ENCODE data around the gene TYW1.
A peak's percentile ranks its signal among the peaks of the same experiment; 100 is the strongest.
"Not testable (repeated sequence)": the region's sequence is repeated elsewhere in the genome, so short reads cannot be mapped to it uniquely, and the experiment has no call there.

The TYW1 gene

DNA sequence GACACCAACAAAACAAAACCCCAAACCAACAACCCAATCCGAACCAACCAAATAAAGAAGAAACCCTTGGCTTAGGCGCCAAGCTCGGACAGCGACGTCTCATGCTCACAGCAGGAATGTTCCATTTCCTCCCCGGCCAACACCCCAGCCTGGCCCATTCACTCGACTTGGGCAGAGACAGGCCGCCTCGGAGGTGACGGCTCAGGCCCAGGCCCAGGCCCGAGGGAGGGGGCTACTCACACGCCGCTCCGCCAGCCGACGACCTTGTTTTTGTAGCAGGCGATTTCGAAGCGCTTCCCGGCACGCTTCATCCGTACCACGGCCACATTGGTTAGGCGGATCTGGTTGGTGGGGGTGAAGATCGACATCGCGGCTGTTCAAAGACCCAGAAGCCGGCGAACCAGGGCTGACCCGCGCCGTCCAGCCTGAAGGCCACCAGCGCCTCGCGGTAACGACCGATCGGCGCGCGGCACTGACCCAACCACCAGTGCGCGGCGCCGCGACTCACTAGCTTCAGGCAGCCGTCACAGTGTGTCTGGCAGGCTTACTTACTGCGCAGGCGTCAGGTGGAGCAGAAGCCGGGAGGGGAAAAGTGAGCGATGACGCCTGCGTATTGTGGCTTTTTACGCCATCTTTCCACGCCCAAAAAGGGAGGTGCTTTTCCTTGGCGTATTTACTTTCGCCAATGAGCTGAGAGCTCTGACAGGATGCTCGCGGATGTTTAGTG lies 1.4 kb upstream of the TYW1 start, which contains the start of gene SBDS:
Gene SBDS, minus strand, starts transcription at position 537 of the 727 bp plus-strand sequence. Its CDS starts 169 bp downstream, at position 368.
- DNase-seq (ENCODE audit: low spot score), result peak; percentile 82

DNA sequence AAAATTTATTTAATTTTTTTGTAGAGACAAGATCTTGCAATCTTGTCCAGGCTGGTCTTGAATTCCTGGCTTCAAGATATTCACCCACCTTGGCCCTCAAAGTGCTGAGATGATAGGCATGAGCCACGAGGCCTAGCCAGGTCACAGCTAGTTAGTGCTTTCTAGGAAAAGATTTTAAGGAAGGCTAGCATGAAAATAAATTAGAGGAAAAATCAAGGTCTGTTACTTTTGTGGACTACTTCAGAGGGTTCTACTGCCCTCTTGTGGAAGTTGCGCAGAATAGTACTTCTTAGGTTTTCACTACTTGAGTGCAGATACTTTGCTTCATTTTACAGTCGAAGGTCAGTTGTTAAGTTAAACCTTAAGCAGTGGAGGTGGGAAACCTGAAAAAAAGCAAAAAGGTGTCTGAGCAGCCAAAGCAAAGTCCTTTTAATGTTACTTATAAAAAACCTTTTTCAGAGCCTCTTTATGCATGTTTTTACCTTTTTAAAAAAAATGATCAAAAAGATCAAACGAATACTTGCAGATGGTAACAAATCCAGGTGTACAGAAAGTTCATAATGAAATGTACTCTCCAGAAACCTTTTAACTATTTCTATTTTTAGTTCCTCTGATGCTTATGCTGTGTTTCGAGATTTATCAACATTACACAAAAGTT lies 4.1 kb downstream of the TYW1 start:
- DNase-seq (ENCODE audit: low spot score), result not testable (repeated sequence)

GRCh38 chr7:67004145-67004544 lies 7.5 kb downstream of the TYW1 start:
- not testable (repeated sequence) for DNase-seq (ENCODE audit: low spot score)

- no peak for DNase-seq (ENCODE audit: low spot score)
These were observed 10.3 kb downstream of the TYW1 start for GRCh38 chr7:67006965-67007364.

DNA sequence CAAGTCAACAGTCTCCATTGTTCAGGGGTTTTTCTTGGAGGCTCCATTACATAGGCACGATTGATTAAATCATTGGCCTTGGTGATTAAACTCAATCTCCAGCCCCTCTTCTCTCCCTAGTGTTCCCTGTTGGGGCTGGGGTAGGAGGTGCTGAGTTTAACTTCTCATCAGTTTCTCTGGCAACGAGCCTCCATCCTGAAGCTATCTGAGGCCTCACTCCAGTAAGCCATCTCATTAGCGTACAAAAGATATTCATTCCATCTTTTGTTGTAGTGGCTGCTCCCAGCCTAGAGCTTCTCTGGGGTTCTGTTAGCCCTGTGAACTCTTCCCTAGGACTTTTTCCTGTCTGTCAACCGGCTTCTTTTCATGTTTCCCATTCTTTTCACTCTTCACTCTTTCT lies 11.6 kb downstream of the TYW1 start:
- no peak for DNase-seq (ENCODE audit: low spot score)

GRCh38 chr7:67009677-67010076 lies 13.0 kb downstream of the TYW1 start:
- not testable (repeated sequence) for DNase-seq (ENCODE audit: low spot score)

DNA sequence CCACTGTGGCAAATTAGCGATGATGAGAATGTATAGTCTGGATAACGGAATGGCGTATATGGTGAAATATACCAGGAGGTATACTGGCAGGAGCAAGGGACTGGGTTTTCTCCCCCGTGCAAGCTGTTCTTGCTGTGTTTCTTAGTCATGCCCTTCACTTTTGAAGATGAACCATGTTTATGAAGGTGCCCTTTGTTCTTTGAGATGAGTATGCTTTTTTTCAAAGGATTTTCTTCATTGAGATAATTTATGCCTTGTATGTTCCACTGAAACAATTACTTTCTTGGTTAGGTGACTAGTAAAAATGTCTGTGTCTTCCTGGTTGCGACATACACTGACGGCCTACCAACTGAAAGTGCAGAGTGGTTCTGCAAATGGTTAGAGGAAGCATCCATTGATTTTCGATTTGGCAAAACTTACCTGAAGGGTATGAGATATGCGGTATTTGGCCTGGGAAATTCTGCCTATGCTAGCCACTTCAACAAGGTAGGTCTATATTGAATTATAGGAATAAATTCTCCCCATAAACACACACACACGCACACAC lies 17.5 kb downstream of the TYW1 start:
- not testable (repeated sequence) for DNase-seq (ENCODE audit: low spot score)

- DNase-seq (ENCODE audit: low spot score), result not testable (repeated sequence)
These were observed 21.3 kb downstream of the TYW1 start for GRCh38 chr7:67017971-67018370.

GRCh38 chr7:67018940-67019339 lies 22.3 kb downstream of the TYW1 start:
- DNase-seq (ENCODE audit: low spot score), result peak; percentile 17

GRCh38 chr7:67019562-67020390 lies 23.1 kb downstream of the TYW1 start:
- DNase-seq (ENCODE audit: low spot score), result peak; percentile 68

DNA sequence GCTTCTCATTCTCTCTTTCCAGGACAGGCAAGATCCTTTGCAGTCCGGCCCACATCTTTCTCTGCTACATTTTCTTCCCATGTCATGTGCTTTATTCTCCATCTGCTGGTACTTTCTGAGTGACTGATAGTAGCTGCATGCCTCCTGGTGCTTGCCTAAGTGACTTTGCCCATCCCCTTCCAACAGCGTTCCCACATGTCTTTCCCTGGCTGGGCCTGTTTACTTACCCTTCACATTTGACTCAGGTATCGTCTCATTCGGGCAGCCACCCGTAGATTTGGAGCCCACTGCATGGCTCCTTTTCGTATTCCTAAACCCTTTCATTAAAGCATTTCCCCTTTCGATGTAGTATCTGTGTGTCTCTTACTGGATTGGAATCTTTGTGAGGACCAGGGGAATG lies 24.6 kb downstream of the TYW1 start:
- peak; percentile 21 for DNase-seq (ENCODE audit: low spot score)

DNA sequence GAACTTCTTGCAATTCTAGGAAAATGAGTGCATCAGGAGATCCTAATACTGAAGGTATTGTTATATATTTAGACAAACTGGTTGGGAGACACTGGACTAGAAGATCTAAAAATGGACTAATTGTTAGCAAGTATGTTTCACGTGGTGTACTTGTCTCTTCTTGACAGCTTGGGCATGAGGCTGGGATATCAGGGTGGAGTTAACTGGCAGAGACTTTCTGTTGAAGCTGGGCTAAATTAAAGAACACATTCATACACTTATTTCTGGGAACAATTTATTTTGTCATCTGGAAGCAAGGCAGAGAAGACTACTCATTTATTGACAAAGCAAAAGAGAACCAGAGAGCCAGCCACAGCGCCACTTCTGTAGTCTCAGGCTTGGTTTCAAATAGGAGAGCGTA lies 25.9 kb downstream of the TYW1 start:
- peak; percentile 15 for DNase-seq (ENCODE audit: low spot score)

DNA sequence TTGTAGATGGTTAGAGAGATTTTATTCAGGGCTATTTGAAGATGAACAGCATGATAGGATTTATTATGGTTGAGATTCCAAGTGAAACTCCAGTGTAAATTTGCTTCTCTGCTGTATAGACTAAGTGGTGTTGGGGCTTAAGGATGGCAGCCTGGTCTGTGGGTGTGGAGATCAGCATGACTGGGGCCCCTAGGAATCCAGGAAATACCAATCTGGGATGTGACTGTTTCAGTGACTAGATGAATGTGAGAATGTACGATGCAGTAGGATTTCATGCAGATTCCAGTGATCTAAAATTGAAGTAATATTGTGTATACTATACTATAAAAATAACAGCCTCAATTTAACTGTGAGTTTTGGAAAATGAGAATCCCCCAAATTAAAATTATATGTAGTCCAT lies 28.8 kb downstream of the TYW1 start:
- not testable (repeated sequence) for DNase-seq (ENCODE audit: low spot score)

DNA sequence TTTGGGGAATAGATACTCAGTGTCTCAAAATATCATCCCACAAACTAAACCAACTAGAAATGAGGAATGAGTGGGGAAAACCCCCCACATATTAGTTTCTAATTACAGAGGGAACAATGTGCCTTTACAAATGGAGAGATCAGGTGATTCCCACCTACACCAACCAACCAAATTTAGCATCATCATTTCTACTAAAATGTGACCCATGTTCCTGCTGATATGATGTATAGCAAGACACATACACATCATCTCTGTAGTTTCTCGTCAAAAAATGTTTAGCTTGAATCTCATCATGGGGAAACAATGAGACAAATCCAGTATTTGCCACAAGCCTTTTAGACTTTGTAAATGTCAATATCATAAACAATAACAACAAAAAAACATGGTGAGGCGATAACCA lies 35.1 kb downstream of the TYW1 start:
- not testable (repeated sequence) for DNase-seq (ENCODE audit: low spot score)

DNA sequence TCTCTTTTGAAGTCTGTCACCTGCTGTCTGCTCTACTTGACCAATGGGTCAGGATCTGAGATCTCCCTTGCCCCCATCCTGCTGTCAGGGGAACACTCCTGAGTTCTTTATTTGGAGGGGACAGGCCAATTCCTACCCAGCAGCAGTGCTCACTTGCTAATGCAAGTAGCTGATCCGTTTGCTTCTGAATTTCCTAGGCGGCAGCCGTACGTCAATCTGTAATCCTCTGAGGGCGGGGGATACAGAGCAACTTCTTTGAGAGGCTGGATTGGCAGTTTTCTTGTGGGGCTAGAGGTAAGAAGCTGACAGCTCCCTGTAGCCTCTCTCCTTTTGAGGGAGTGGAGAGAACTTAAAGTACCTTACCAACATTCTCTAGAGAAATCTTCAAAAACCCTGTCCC lies 36.6 kb downstream of the TYW1 start:
- DNase-seq (ENCODE audit: low spot score), result peak; percentile 51

GRCh38 chr7:67036432-67037395 lies 40.1 kb downstream of the TYW1 start:
- DNase-seq (ENCODE audit: low spot score), result peak; percentile 36

DNA sequence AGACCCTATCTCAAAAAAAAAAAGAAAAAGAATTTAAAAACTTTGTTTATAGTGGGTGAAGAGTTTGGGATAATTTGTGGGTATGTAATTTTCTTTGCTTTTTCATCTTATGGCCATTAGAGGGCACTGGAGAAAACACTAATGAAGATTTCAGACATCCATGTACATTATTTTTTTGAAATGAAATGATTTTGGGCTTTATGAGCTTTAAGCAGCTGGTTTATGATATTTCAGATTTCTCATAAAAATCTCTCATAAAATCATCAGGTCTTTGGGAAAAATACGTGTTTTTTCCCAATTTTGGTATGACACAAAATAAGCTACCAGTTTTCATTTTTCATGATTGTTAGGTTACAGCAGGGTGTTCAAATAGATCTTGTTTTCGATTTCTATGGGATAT lies 44.2 kb downstream of the TYW1 start:
- not testable (repeated sequence) for DNase-seq (ENCODE audit: low spot score)

DNA sequence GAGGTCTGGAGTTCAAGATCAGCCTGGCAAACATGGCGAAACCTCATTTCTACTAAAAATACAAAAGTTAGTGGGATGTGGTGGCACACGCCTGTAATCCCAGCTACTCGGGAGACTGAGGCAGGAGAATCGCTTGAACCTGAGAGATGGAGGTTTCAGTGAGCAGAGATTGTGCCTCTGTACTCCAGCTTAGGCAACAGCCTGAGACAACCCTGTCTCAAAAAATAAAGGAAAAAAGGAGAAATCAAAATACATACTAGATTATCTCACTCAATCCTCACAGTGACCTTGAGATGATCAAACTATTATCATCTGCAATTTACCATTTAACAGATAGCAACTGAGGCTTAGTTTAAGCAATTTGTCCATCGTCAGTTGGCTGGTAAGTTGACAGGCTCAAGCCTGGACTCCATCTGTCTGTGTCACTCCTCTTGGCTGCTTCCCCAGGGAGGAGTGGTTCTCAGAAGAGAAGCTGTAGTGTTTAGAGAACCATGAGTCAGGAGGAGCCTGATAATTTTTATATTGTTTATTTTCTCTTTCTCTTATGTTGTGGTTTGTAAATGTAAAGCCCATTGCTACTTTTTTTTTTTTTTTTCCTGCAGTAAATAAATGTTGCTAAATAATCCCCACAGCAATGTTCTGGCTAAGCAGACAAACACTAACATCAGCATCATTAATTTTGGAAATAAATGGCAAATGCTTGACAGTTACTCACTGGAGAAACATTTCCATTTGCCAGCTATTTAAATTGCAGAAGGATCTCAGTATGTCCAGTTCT lies 46.3 kb downstream of the TYW1 start:
- DNase-seq (ENCODE audit: low spot score), result not testable (repeated sequence)

DNA sequence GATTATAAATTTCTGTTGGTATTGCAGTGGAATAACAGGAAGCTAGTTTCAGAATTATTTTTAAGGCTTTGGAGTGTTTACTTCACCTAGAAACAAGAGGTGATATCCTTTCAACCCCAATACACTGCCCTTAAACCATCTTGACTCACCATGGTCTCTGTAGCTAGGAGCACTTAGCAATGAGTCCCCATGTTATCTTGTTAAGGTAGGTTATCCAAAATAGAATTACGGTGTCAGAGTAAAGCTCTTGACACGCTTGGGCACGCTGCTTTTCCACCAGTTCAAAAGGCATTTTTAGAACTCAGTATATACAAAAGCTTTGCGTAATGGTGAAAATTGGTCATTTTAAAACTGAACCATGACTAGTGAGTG lies 46.9 kb downstream of the TYW1 start:
- DNase-seq (ENCODE audit: low spot score), result not testable (repeated sequence)

DNA sequence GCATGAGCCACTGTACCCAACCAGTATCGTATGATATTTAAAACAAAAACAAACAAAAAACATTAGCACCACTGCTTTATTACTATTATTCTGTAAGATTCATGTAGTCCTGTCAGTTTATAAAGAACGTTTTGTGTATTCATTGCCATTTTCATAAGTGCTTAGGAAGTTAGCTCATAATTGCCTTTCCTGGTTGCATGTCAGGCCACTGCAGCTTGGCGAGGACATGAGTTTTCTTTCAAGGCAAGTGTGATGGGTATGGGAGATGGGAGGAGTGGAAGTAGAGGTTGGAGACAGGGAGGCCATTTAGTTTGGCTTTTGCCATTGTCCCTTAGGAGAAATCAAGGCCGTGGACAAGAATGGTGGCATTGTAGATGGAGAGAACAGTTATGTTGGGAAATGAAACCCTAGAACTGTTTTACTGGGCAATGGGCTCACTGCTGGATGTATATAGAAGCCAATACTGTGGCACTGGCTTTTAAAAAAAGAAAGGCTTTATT lies 48.9 kb downstream of the TYW1 start:
- DNase-seq (ENCODE audit: low spot score), result no peak
